ENCODE measurements around the gene PCDHB5. TPM values are rescaled to one million over a fixed set of nuclear protein-coding genes. Genes with fewer than 3 reads are reported as not detected.

PCDHB5 gene
- total RNA-seq, 1 experiment from 2014 or later = 2.9 TPM

- no peak overlapping the region for H2AFZ ChIP-seq (ENCODE audit: low read length)
- H3K56ac ChIP-seq (ENCODE audit: insufficient read length, low read depth, low read length) = no peak overlapping the region
- TF ChIP-seq, protein P1, sequence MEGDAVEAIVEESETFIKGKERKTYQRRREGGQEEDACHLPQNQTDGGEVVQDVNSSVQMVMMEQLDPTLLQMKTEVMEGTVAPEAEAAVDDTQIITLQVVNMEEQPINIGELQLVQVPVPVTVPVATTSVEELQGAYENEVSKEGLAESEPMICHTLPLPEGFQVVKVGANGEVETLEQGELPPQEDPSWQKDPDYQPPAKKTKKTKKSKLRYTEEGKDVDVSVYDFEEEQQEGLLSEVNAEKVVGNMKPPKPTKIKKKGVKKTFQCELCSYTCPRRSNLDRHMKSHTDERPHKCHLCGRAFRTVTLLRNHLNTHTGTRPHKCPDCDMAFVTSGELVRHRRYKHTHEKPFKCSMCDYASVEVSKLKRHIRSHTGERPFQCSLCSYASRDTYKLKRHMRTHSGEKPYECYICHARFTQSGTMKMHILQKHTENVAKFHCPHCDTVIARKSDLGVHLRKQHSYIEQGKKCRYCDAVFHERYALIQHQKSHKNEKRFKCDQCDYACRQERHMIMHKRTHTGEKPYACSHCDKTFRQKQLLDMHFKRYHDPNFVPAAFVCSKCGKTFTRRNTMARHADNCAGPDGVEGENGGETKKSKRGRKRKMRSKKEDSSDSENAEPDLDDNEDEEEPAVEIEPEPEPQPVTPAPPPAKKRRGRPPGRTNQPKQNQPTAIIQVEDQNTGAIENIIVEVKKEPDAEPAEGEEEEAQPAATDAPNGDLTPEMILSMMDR (conservative IDR thresholded peaks at IDR 0.05) = no peak
- H3K14ac ChIP-seq (ENCODE audit: insufficient read depth, low read length) = no peak overlapping the region
- H3K27me3 ChIP-seq (ENCODE audit: insufficient read depth, low read length) = no peaks in the 10 kb centered on the region
- no peak overlapping the region for H2BK15ac ChIP-seq (ENCODE audit: low read depth, low read length)
- no peak overlapping the region for H4K5ac ChIP-seq (ENCODE audit: insufficient read length, low read depth, low read length)
- H3K4me2 ChIP-seq (ENCODE audit: insufficient read depth, insufficient read length, low read length) = no peak overlapping the region
- no peak overlapping the region for H2BK20ac ChIP-seq (ENCODE audit: low read depth, low read length, poor library complexity, severe bottlenecking)
- no peak overlapping the region for H3K4ac ChIP-seq (ENCODE audit: low read depth, low read length)
- no peaks in the 10 kb centered on the region for H3K4me1 ChIP-seq (ENCODE audit: insufficient read depth, low read length)
- no peak overlapping the region for H3K18ac ChIP-seq (ENCODE audit: insufficient read length, low read depth, low read length)
- H3K23ac ChIP-seq (ENCODE audit: insufficient read length, low read depth, low read length) = no peak overlapping the region
- no peak overlapping the region for H3K27ac Mint-ChIP-seq
- H3K79me1 ChIP-seq (ENCODE audit: insufficient read depth, low read depth, low read length, poor library complexity, severe bottlenecking) = no peaks in the 10 kb centered on the region
- no peak overlapping the region for H2BK120ac ChIP-seq (ENCODE audit: low read depth, low read length, poor library complexity, severe bottlenecking)
- H3K27me3 Mint-ChIP-seq (ENCODE audit: low read depth) = peaks cover 6% of the 10 kb centered on the region
- H3K9me3 Mint-ChIP-seq = peaks cover 20 to 27% of the 10 kb centered on the region in 2 experiments
- no peak overlapping the region for H2BK12ac ChIP-seq (ENCODE audit: insufficient read length, low read depth, low read length)
- H2AK5ac ChIP-seq (ENCODE audit: insufficient read length, low read length) = no peak overlapping the region
- no peak for DNase-seq
- H3K4me1 Mint-ChIP-seq = peaks cover 0 to 6% of the 10 kb centered on the region in 2 experiments; a peak in 1 of 4 replicates
- no peak overlapping the region for H3K27ac ChIP-seq (ENCODE audit: insufficient read length, low read depth, low read length)
- H3K36me3 Mint-ChIP-seq (ENCODE audit: insufficient read depth in 1 of 3, low read depth in 3 of 3) = peaks cover 4 to 19% (median 14%) of the 10 kb centered on the region in 3 experiments; a peak in 5 of 7 replicates
- no peaks in the 10 kb centered on the region for H4K20me1 ChIP-seq (ENCODE audit: control insufficient read depth, insufficient read depth, insufficient read length)
- no peaks in the 10 kb centered on the region for H3K9me3 ChIP-seq (ENCODE audit: control insufficient read depth, low read depth, low read length)
- no peak overlapping the region for H3K4me3 Mint-ChIP-seq
- no peaks in the 10 kb centered on the region for H3K23me2 ChIP-seq (ENCODE audit: insufficient read length, low read depth, low read length, poor library complexity, severe bottlenecking)
- no peak overlapping the region for H3T11ph ChIP-seq (ENCODE audit: low read length)
- H4K8ac ChIP-seq (replicated peaks; ENCODE audit: insufficient read length, low read depth, low read length) = no peak overlapping the region
- no peak overlapping the region for H3K9ac ChIP-seq (ENCODE audit: extremely low read depth, insufficient read length, low read length)
- H4K91ac ChIP-seq (ENCODE audit: insufficient read length, low read depth, low read length) = no peak overlapping the region
- no peak overlapping the region for H2BK5ac ChIP-seq (ENCODE audit: insufficient read length, low read length)
- H3K79me2 ChIP-seq (ENCODE audit: insufficient read depth, low read length) = no peaks in the 10 kb centered on the region
- WGBS (ENCODE audit: extremely low coverage, insufficient read length, low lambda C conversion rate) = no CpG with 5 or more reads among the region's 1 CpG
Measured at GRCh38 chr5:141175933-141176332, 40.9 kb downstream of the PCDHB5 start.

Measured in H9 (cell line).